Coronary artery (tissue), 2 donors: ENCODE data around the gene ADAM30.

Source experiments
- DNase-seq: peaks from one replicate; pipeline ENCODE4 v3.0.0-alpha.2; 2017; ENCODE audit warnings: low spot score
- H3K27ac ChIP-seq, 2 donors: fragments of 200-600 bp; sonication (generic); one replicate each; pipeline ENCODE4 v1.5.1; 2016 to 2019
- H3K4me3 ChIP-seq: fragments of 200-600 bp; sonication (generic); 2 replicates; pipeline ENCODE4 v1.5.1; 2016; ENCODE audit warnings: mild to moderate bottlenecking, moderate library complexity
- TF ChIP-seq, protein P1 (sequence below): fragments of 200-600 bp; sonication (generic); IDR thresholded peaks from one replicate; pipeline ENCODE4 v1.5.1; 2019; ENCODE audit warnings: antibody characterized with exemption

ADAM30 gene

GRCh38 chr1:119933397-119933796 lies 37.1 kb upstream of the ADAM30 start:
- Histone ChIP-seq H3K4me3 (no peak overlapping the region), H3K27ac (no peak overlapping the region)
- no peak for DNase-seq
- TF ChIP-seq, protein P1, sequence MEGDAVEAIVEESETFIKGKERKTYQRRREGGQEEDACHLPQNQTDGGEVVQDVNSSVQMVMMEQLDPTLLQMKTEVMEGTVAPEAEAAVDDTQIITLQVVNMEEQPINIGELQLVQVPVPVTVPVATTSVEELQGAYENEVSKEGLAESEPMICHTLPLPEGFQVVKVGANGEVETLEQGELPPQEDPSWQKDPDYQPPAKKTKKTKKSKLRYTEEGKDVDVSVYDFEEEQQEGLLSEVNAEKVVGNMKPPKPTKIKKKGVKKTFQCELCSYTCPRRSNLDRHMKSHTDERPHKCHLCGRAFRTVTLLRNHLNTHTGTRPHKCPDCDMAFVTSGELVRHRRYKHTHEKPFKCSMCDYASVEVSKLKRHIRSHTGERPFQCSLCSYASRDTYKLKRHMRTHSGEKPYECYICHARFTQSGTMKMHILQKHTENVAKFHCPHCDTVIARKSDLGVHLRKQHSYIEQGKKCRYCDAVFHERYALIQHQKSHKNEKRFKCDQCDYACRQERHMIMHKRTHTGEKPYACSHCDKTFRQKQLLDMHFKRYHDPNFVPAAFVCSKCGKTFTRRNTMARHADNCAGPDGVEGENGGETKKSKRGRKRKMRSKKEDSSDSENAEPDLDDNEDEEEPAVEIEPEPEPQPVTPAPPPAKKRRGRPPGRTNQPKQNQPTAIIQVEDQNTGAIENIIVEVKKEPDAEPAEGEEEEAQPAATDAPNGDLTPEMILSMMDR = no peak

- Histone ChIP-seq H3K27ac (no peak overlapping the region), H3K4me3 (no peak overlapping the region)
- TF ChIP-seq, protein P1 = no peak
- no peak for DNase-seq
Observed at GRCh38 chr1:119929643-119930315, 33.5 kb upstream of the ADAM30 start.

- TF ChIP-seq, protein P1 = no peak
- Histone ChIP-seq H3K4me3 (no peak overlapping the region), H3K27ac (no peak overlapping the region)
- no peak for DNase-seq
Observed at GRCh38 chr1:119926553-119926952, 30.2 kb upstream of the ADAM30 start.

GRCh38 chr1:119924948-119925898 lies 28.9 kb upstream of the ADAM30 start:
- DNase-seq = no peak
- H3K27ac ChIP-seq = no peak overlapping the region
- no peak overlapping the region for H3K4me3 ChIP-seq
- TF ChIP-seq, protein P1 = no peak

- Histone ChIP-seq H3K27ac (no peak overlapping the region), H3K4me3 (no peak overlapping the region)
- no peak for DNase-seq
- TF ChIP-seq, protein P1 = no peak
Observed at GRCh38 chr1:119920104-119920968, 24.0 kb upstream of the ADAM30 start.

- no peak for DNase-seq
- Histone ChIP-seq H3K27ac (no peak overlapping the region), H3K4me3 (no peak overlapping the region)
- TF ChIP-seq, protein P1 = no peak
Observed at GRCh38 chr1:119919241-119919640, 22.9 kb upstream of the ADAM30 start.
